H9 (cell line): Measurements from ENCODE around the gene MEIOSIN. TPM values are rescaled to one million over a fixed set of nuclear protein-coding genes. Genes with fewer than 3 reads are reported as not detected.

Experiments
- DNase-seq: peaks from one replicate; pipeline ENCODE4 v3.0.0-alpha.2; 2017
- H2AFZ ChIP-seq: one replicate; pipeline ENCODE4 v1.6.1; 2013; ENCODE audit warnings: mild to moderate bottlenecking, low read length, control low read depth, moderate library complexity
- H2AK5ac ChIP-seq: 2 replicates; pipeline ENCODE4 v1.6.1; 2013; ENCODE audit warnings: low read length, control low read depth, mixed read lengths; ENCODE audit not compliant: insufficient read length
- H2BK120ac ChIP-seq: one replicate; pipeline ENCODE4 v1.6.1; 2013; ENCODE audit warnings: low read depth, mild to moderate bottlenecking, low read length, control low read depth, inconsistent platforms; ENCODE audit not compliant: poor library complexity, severe bottlenecking
- H2BK12ac ChIP-seq: 2 replicates; pipeline ENCODE4 v1.6.1; 2013; ENCODE audit warnings: low read length, control low read depth, mixed read lengths, low read depth; ENCODE audit not compliant: insufficient read length
- H2BK15ac ChIP-seq: 2 replicates; pipeline ENCODE4 v1.6.1; 2013; ENCODE audit warnings: low read depth, low read length, control low read depth
- H2BK20ac ChIP-seq: one replicate; pipeline ENCODE4 v1.6.1; 2013; ENCODE audit warnings: low read depth, mild to moderate bottlenecking, low read length, control low read depth, inconsistent platforms; ENCODE audit not compliant: poor library complexity, severe bottlenecking
- H2BK5ac ChIP-seq: 2 replicates; pipeline ENCODE4 v1.6.1; 2013; ENCODE audit warnings: low read length, control low read depth, mixed read lengths; ENCODE audit not compliant: insufficient read length
- H3K14ac ChIP-seq: 2 replicates; pipeline ENCODE4 v1.6.1; 2013; ENCODE audit warnings: low read length, control low read depth; ENCODE audit not compliant: insufficient read depth
- H3K18ac ChIP-seq: 2 replicates; pipeline ENCODE4 v1.6.1; 2013; ENCODE audit warnings: low read depth, mild to moderate bottlenecking, mixed read lengths, low read length, control low read depth; ENCODE audit not compliant: insufficient read length
- H3K23ac ChIP-seq: 2 replicates; pipeline ENCODE4 v1.6.1; 2013; ENCODE audit warnings: low read length, control low read depth, mixed read lengths, low read depth; ENCODE audit not compliant: insufficient read length
- H3K23me2 ChIP-seq: 2 replicates; pipeline ENCODE4 v1.6.1; 2013; ENCODE audit warnings: low read depth, mild to moderate bottlenecking, mixed read lengths, low read length, control low read depth; ENCODE audit not compliant: insufficient read length, poor library complexity, severe bottlenecking
- H3K27ac ChIP-seq: 2 replicates; pipeline ENCODE4 v1.5.1; 2013; ENCODE audit warnings: low read length, control low read depth, mixed read lengths, low read depth; ENCODE audit not compliant: insufficient read length
- H3K27me3 ChIP-seq: 2 replicates; pipeline ENCODE4 v1.6.1; 2013; ENCODE audit warnings: low read length, control low read depth, inconsistent platforms; ENCODE audit not compliant: insufficient read depth
- H3K4ac ChIP-seq: 2 replicates; pipeline ENCODE4 v1.6.1; 2013; ENCODE audit warnings: low read depth, mild to moderate bottlenecking, control low read depth, inconsistent platforms, low read length, moderate library complexity
- H3K4me1 ChIP-seq: 2 replicates; pipeline ENCODE4 v1.6.1; 2013; ENCODE audit warnings: low read length, control low read depth, inconsistent platforms; ENCODE audit not compliant: insufficient read depth
- H3K4me2 ChIP-seq: 2 replicates; pipeline ENCODE4 v1.6.1; 2013; ENCODE audit warnings: low read length, control low read depth, mixed read lengths; ENCODE audit not compliant: insufficient read length, insufficient read depth
- H3K56ac ChIP-seq: 2 replicates; pipeline ENCODE4 v1.6.1; 2013; ENCODE audit warnings: low read depth, mild to moderate bottlenecking, mixed read lengths, low read length, control low read depth; ENCODE audit not compliant: insufficient read length
- H3K79me1 ChIP-seq: 2 replicates; pipeline ENCODE4 v1.6.1; 2013; ENCODE audit warnings: low read depth, mild to moderate bottlenecking, moderate library complexity, low read length, control low read depth, inconsistent platforms; ENCODE audit not compliant: insufficient read depth, poor library complexity, severe bottlenecking
- H3K79me2 ChIP-seq: 2 replicates; pipeline ENCODE4 v1.6.1; 2013; ENCODE audit warnings: low read length, control low read depth, inconsistent platforms; ENCODE audit not compliant: insufficient read depth
- H3K9ac ChIP-seq: 2 replicates; pipeline ENCODE4 v1.6.1; 2013; ENCODE audit warnings: low read length, control low read depth, mixed read lengths; ENCODE audit not compliant: insufficient read length; ENCODE audit errors: extremely low read depth
- H3K9me3 ChIP-seq: one replicate; pipeline ENCODE4 v1.6.1; 2013; ENCODE audit warnings: low read depth, low read length, inconsistent platforms; ENCODE audit not compliant: control insufficient read depth
- H3T11ph ChIP-seq: one replicate; pipeline ENCODE4 v1.6.1; 2013; ENCODE audit warnings: mild to moderate bottlenecking, low read length, control low read depth, inconsistent platforms
- H4K20me1 ChIP-seq: one replicate; pipeline ENCODE4 v1.6.1; 2013; ENCODE audit not compliant: control insufficient read depth, insufficient read length, insufficient read depth
- H4K5ac ChIP-seq: 2 replicates; pipeline ENCODE4 v1.6.1; 2013; ENCODE audit warnings: low read depth, mild to moderate bottlenecking, mixed read lengths, low read length, control low read depth; ENCODE audit not compliant: insufficient read length
- H4K8ac ChIP-seq: replicated peaks from 2 replicates; pipeline ENCODE4 v1.6.1; 2013; ENCODE audit warnings: low read length, control low read depth, mixed read lengths, low read depth; ENCODE audit not compliant: insufficient read length
- H4K91ac ChIP-seq: 2 replicates; pipeline ENCODE4 v1.6.1; 2013; ENCODE audit warnings: low read depth, mild to moderate bottlenecking, moderate library complexity, mixed read lengths, low read length, control low read depth; ENCODE audit not compliant: insufficient read length
- H3K27ac Mint-ChIP-seq, 3 experiments: 2 replicates in 2 of 3; 3 replicates in 1 of 3; pipeline ENCODE4 v1.8.0; 2020 to 2021; ENCODE audit warnings: mixed read lengths in 3 of 3, mild to moderate bottlenecking in 1 of 3, moderate library complexity in 1 of 3
- H3K27me3 Mint-ChIP-seq: 2 replicates; pipeline ENCODE4 v1.8.0; 2021; ENCODE audit warnings: low read depth, mild to moderate bottlenecking, moderate library complexity, mixed read lengths
- H3K36me3 Mint-ChIP-seq, 3 experiments: 2 replicates in 2 of 3; 3 replicates in 1 of 3; pipeline ENCODE4 v1.8.0; 2020 to 2021; ENCODE audit warnings: low read depth in 3 of 3, mixed read lengths in 3 of 3; ENCODE audit not compliant: insufficient read depth in 1 of 3
- H3K4me1 Mint-ChIP-seq, 2 experiments: 2 replicates each; pipeline ENCODE4 v1.8.0; 2020; ENCODE audit warnings: mixed read lengths in 2 of 2
- H3K4me3 Mint-ChIP-seq, 2 experiments: 2 replicates in 1 of 2; 3 replicates in 1 of 2; pipeline ENCODE4 v1.8.0; 2020 to 2021; ENCODE audit warnings: mild to moderate bottlenecking in 2 of 2, mixed read lengths in 2 of 2, moderate library complexity in 1 of 2
- H3K9me3 Mint-ChIP-seq, 2 experiments: 2 replicates in 1 of 2; 3 replicates in 1 of 2; pipeline ENCODE4 v1.8.0; 2020; ENCODE audit warnings: mild to moderate bottlenecking in 2 of 2, mixed read lengths in 2 of 2, moderate library complexity in 1 of 2
- WGBS: extraction: QIAGEN DNeasy Blood & Tissue Kit; methylation state at CpG from one replicate; pipeline ENCODE4 v1.1.7; 2013; ENCODE audit warnings: missing lambda C conversion rate, low lambda C conversion rate, mixed read lengths; ENCODE audit not compliant: insufficient read length; ENCODE audit errors: extremely low coverage; 5-methylcytosine and 5-hydroxymethylcytosine counted together
- total RNA-seq: library from RNA; stranded (reverse); gene quantifications from 2 replicates; pipeline ENCODE4 v1.2.1, GENCODE V29; 2021
- TF ChIP-seq, protein P1 (sequence below): fragments of 200-600 bp; sonication (generic); conservative IDR thresholded peaks from 3 replicates; pipeline ENCODE4 v1.8.0; 2021; ENCODE audit warnings: antibody characterized with exemption, mild to moderate bottlenecking

Gene MEIOSIN
- total RNA-seq, 1 experiment from 2014 or later: not detected

DNA sequence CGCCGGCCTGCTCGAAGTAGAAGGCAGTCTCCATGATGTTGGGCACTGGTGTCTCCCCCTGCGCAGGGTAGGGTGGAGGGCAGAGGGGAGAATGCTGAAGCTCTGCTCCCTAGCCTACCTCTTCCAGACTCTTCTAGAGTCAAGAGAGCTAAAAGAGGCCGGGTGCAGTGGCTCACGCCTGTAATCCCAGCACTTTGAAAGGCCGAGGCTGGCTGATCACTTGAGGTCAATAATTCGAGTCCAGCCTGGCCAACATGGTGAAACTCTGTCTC lies 71.7 kb downstream of the MEIOSIN start:
- no peaks in the 10 kb centered on the region for H3K9me3 ChIP-seq
- no peak overlapping the region for H3K9ac ChIP-seq
- no peak overlapping the region for H4K5ac ChIP-seq
- no peak overlapping the region for H2AK5ac ChIP-seq
- no peaks in the 10 kb centered on the region for H3K27me3 ChIP-seq
- no peaks in the 10 kb centered on the region for H3K79me2 ChIP-seq
- H2BK120ac ChIP-seq: no peak overlapping the region
- H4K8ac ChIP-seq: no peak overlapping the region
- TF ChIP-seq, protein P1, sequence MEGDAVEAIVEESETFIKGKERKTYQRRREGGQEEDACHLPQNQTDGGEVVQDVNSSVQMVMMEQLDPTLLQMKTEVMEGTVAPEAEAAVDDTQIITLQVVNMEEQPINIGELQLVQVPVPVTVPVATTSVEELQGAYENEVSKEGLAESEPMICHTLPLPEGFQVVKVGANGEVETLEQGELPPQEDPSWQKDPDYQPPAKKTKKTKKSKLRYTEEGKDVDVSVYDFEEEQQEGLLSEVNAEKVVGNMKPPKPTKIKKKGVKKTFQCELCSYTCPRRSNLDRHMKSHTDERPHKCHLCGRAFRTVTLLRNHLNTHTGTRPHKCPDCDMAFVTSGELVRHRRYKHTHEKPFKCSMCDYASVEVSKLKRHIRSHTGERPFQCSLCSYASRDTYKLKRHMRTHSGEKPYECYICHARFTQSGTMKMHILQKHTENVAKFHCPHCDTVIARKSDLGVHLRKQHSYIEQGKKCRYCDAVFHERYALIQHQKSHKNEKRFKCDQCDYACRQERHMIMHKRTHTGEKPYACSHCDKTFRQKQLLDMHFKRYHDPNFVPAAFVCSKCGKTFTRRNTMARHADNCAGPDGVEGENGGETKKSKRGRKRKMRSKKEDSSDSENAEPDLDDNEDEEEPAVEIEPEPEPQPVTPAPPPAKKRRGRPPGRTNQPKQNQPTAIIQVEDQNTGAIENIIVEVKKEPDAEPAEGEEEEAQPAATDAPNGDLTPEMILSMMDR: no peak
- H3K4me2 ChIP-seq: no peak overlapping the region
- H3K56ac ChIP-seq: no peak overlapping the region
- H3K18ac ChIP-seq: no peak overlapping the region
- no peaks in the 10 kb centered on the region for H3K4me1 ChIP-seq
- Mint-ChIP-seq H3K27ac (peak overlapping the region in 1 of 3 experiments; percentile 48; a peak in 1 of 7 replicates), H3K36me3 (no peaks in the 10 kb centered on the region), H3K27me3 (peaks cover 41% of the 10 kb centered on the region), H3K9me3 (no peaks in the 10 kb centered on the region; a peak in 1 of 5 replicates), H3K4me3 (no peak overlapping the region), H3K4me1 (peaks cover 7 to 16% of the 10 kb centered on the region in 2 experiments)
- no peak overlapping the region for H3K23ac ChIP-seq
- no peaks in the 10 kb centered on the region for H4K20me1 ChIP-seq
- no peak for DNase-seq
- WGBS: no CpG with 5 or more reads among the region's 8 CpGs
- no peak overlapping the region for H2BK15ac ChIP-seq
- no peak overlapping the region for H4K91ac ChIP-seq
- no peaks in the 10 kb centered on the region for H3K79me1 ChIP-seq
- H2BK5ac ChIP-seq: no peak overlapping the region
- no peak overlapping the region for H3K14ac ChIP-seq
- H3K23me2 ChIP-seq: no peaks in the 10 kb centered on the region
- H3K4ac ChIP-seq: no peak overlapping the region
- H2BK12ac ChIP-seq: no peak overlapping the region
- H2AFZ ChIP-seq: no peak overlapping the region
- H3K27ac ChIP-seq: no peak overlapping the region
- no peak overlapping the region for H3T11ph ChIP-seq
- H2BK20ac ChIP-seq: no peak overlapping the region
